ENCODE results near the gene RAD52.

The RAD52 gene

GRCh38 chr12:949453-950191, at the start of gene RAD52:
Gene RAD52 (minus strand): TSS chr12:949694. CDS start chr12:933058, 16,636 bp downstream.
- TF ChIP-seq FOXP2 (optimal IDR thresholded peaks at IDR 0.05; ENCODE audit: control extremely low read depth, extremely low read length, insufficient read depth), result peak; percentile 33
- peak; percentile 97 for TF ChIP-seq POLR2AphosphoS5 (IDR thresholded peaks at IDR 0.05; ENCODE audit: borderline replicate concordance, low read depth, low read length)
- TF ChIP-seq EZH2 (IDR thresholded peaks at IDR 0.05), result no peak
- Histone ChIP-seq H3K9ac (ENCODE audit: insufficient read length) (peak within 1 kb of the TSS; percentile 85), H3K27ac (peak within 1 kb of the TSS; percentile 76), H3K36me3 (ENCODE audit: insufficient read depth, low read length) (no peaks in the 10 kb centered on the region), H3K9me3 (ENCODE audit: low read depth, low read length) (no peaks in the 10 kb centered on the region), H3K4me3 (peak within 1 kb of the TSS; percentile 79)
- peak; percentile 97 for DNase-seq (ENCODE audit: low read depth, low spot score)

GRCh38 chr12:998020-998874, 48.8 kb upstream of the RAD52 start:
- no peak overlapping the region for H3K27ac ChIP-seq
- no peaks in the 10 kb centered on the region for H3K9me3 ChIP-seq (ENCODE audit: low read depth, low read length)
- DNase-seq (ENCODE audit: low read depth, low spot score), result no peak
- no peak overlapping the region for H3K9ac ChIP-seq (ENCODE audit: insufficient read length)
- H3K4me3 ChIP-seq, result no peak overlapping the region
- peaks cover 8% of the 10 kb centered on the region for H3K36me3 ChIP-seq (ENCODE audit: insufficient read depth, low read length)
- TF ChIP-seq POLR2AphosphoS5 (IDR thresholded peaks at IDR 0.05; ENCODE audit: borderline replicate concordance, low read depth, low read length), result no peak
- no peak for TF ChIP-seq EZH2 (IDR thresholded peaks at IDR 0.05)
- TF ChIP-seq FOXP2 (optimal IDR thresholded peaks at IDR 0.05; ENCODE audit: control extremely low read depth, extremely low read length, insufficient read depth), result no peak

- Histone ChIP-seq H3K9me3 (ENCODE audit: low read depth, low read length) (no peaks in the 10 kb centered on the region), H3K9ac (ENCODE audit: insufficient read length) (no peak overlapping the region), H3K36me3 (ENCODE audit: insufficient read depth, low read length) (peaks cover 8% of the 10 kb centered on the region), H3K27ac (no peak overlapping the region), H3K4me3 (no peak overlapping the region)
- no peak for DNase-seq (ENCODE audit: low read depth, low spot score)
- TF ChIP-seq EZH2 (IDR thresholded peaks at IDR 0.05), result no peak
- TF ChIP-seq FOXP2 (optimal IDR thresholded peaks at IDR 0.05; ENCODE audit: control extremely low read depth, extremely low read length, insufficient read depth), result no peak
- TF ChIP-seq POLR2AphosphoS5 (IDR thresholded peaks at IDR 0.05; ENCODE audit: borderline replicate concordance, low read depth, low read length), result no peak
Measured at GRCh38 chr12:997505-997904, 48.0 kb upstream of the RAD52 start.

GRCh38 chr12:996881-997280, 47.4 kb upstream of the RAD52 start:
- TF ChIP-seq FOXP2 (optimal IDR thresholded peaks at IDR 0.05; ENCODE audit: control extremely low read depth, extremely low read length, insufficient read depth) (no peak), POLR2AphosphoS5 (IDR thresholded peaks at IDR 0.05; ENCODE audit: borderline replicate concordance, low read depth, low read length) (no peak), EZH2 (IDR thresholded peaks at IDR 0.05) (no peak)
- Histone ChIP-seq H3K4me3 (no peak overlapping the region), H3K36me3 (ENCODE audit: insufficient read depth, low read length) (peaks cover 8% of the 10 kb centered on the region), H3K27ac (no peak overlapping the region), H3K9ac (ENCODE audit: insufficient read length) (no peak overlapping the region), H3K9me3 (ENCODE audit: low read depth, low read length) (no peaks in the 10 kb centered on the region)
- DNase-seq (ENCODE audit: low read depth, low spot score), result no peak

DNA sequence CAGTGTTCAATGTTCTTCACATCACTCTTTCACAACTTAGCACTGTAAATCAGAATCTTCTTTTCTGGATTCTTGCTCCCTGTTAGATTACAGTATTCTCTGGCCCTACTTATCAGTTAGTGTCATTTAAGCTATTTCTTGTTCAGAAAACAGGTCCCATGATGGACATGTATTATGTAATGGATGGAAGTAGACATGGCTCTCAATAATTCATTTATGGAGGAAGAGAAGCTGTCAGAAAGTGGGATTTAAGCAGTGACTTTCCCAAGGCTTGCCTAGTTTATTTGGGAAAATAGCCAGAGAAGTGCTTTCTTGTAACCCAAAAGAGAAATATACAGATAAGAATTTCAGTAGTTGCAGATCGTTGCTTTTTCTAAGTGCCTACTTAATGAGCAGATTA, 43.2 kb upstream of the RAD52 start:
- DNase-seq (ENCODE audit: low read depth, low spot score), result no peak
- no peaks in the 10 kb centered on the region for H3K9me3 ChIP-seq (ENCODE audit: low read depth, low read length)
- H3K9ac ChIP-seq (ENCODE audit: insufficient read length), result peak overlapping the region; percentile 72
- H3K36me3 ChIP-seq (ENCODE audit: insufficient read depth, low read length), result no peaks in the 10 kb centered on the region
- peak overlapping the region; percentile 16; the same call in 1 of the 2 replicates for H3K27ac ChIP-seq
- TF ChIP-seq POLR2AphosphoS5 (IDR thresholded peaks at IDR 0.05; ENCODE audit: borderline replicate concordance, low read depth, low read length) (no peak), EZH2 (IDR thresholded peaks at IDR 0.05) (no peak)
- H3K4me3 ChIP-seq, result peak overlapping the region; percentile 89

GRCh38 chr12:991350-992333, 42.1 kb upstream of the RAD52 start:
- Histone ChIP-seq H3K4me3 (peak overlapping the region; percentile 89), H3K9me3 (ENCODE audit: low read depth, low read length) (no peaks in the 10 kb centered on the region), H3K27ac (0 out of 2 replicates have a peak overlapping the region, but pooled peaks have one; percentile 35), H3K9ac (ENCODE audit: insufficient read length) (peak overlapping the region; percentile 72), H3K36me3 (ENCODE audit: insufficient read depth, low read length) (no peaks in the 10 kb centered on the region)
- TF ChIP-seq EZH2 (IDR thresholded peaks at IDR 0.05), result no peak
- peak; percentile 11 for TF ChIP-seq FOXP2 (optimal IDR thresholded peaks at IDR 0.05; ENCODE audit: control extremely low read depth, extremely low read length, insufficient read depth)
- no peak for DNase-seq (ENCODE audit: low read depth, low spot score)

- H3K9me3 ChIP-seq (ENCODE audit: low read depth, low read length), result no peaks in the 10 kb centered on the region
- no peak for DNase-seq (ENCODE audit: low read depth, low spot score)
Measured at GRCh38 chr12:990661-991349, 41.3 kb upstream of the RAD52 start, which contains the start of gene ERC1. Gene ERC1 (plus strand): TSS chr12:991223. CDS start chr12:1027904, 36,681 bp downstream.

More at GRCh38 chr12:990661-991349, 41.3 kb upstream of the RAD52 start, which contains the start of gene ERC1:
- peak within 1 kb of the TSS; percentile 91 for H3K27ac ChIP-seq
- TF ChIP-seq EZH2 (IDR thresholded peaks at IDR 0.05) (no peak), POLR2AphosphoS5 (IDR thresholded peaks at IDR 0.05; ENCODE audit: borderline replicate concordance, low read depth, low read length) (peak; percentile 79), FOXP2 (optimal IDR thresholded peaks at IDR 0.05; ENCODE audit: control extremely low read depth, extremely low read length, insufficient read depth) (no peak)
- no peaks in the 10 kb centered on the region for H3K36me3 ChIP-seq (ENCODE audit: insufficient read depth, low read length)
- peak within 1 kb of the TSS; percentile 92 for H3K9ac ChIP-seq (ENCODE audit: insufficient read length)
- H3K4me3 ChIP-seq, result peak within 1 kb of the TSS; percentile 89
